ENCODE results near the gene ZBTB7C. TPM values are rescaled to one million over a fixed set of nuclear protein-coding genes. Genes with fewer than 3 reads are reported as not detected.

ZBTB7C gene
- total and polyA plus RNA-seq, 4 experiments from 2014 or later = 0.23 TPM; not detected in 3

GRCh38 chr18:48326901-48327675 is 82.1 kb downstream of the ZBTB7C start:
- no peaks in the 10 kb centered on the region for H3K9me3 Mint-ChIP-seq
- POLR2A ChIA-PET (ENCODE audit: partially characterized antibody) = no interaction called here
- no peak overlapping the region for H3K27ac Mint-ChIP-seq
- H3K9me3 ChIP-seq (ENCODE audit: control insufficient read depth in 1 of 2, low read length in 2 of 2) = no peaks in the 10 kb centered on the region
- CTCF ChIA-PET (ENCODE audit: partially characterized antibody) = no interaction called here
- DNase-seq = no peak
- no peaks in the 10 kb centered on the region for H3K36me3 ChIP-seq (ENCODE audit: insufficient read depth, low read length)
- H3K4me1 Mint-ChIP-seq = no peaks in the 10 kb centered on the region
- no peaks in the 10 kb centered on the region for H3K27me3 ChIP-seq (ENCODE audit: insufficient read depth, low read length)
- peaks cover 5 to 8% of the 10 kb centered on the region in 2 donors for H3K27me3 Mint-ChIP-seq
- intact Hi-C loops (cut with micrococcal nuclease) = no loop called here
- H3K4me3 ChIP-seq (ENCODE audit: low read length in 2 of 2) = no peak overlapping the region
- no peak overlapping the region for H3K27ac ChIP-seq (ENCODE audit: low read depth, low read length)
- H3K4me1 ChIP-seq (ENCODE audit: insufficient read depth, low read length) = no peaks in the 10 kb centered on the region
- no peaks in the 10 kb centered on the region for H3K36me3 Mint-ChIP-seq
- H3K4me3 Mint-ChIP-seq = no peak overlapping the region

- H3K4me3 ChIP-seq (ENCODE audit: low read length in 2 of 2) = no peak overlapping the region
- no peak overlapping the region for H3K27ac ChIP-seq (ENCODE audit: low read depth, low read length)
- Mint-ChIP-seq H3K4me3 (no peak overlapping the region), H3K27me3 (peaks cover 3 to 9% of the 10 kb centered on the region in 2 donors), H3K9me3 (no peaks in the 10 kb centered on the region), H3K36me3 (no peaks in the 10 kb centered on the region), H3K27ac (no peak overlapping the region), H3K4me1 (no peaks in the 10 kb centered on the region)
- H3K4me1 ChIP-seq (ENCODE audit: insufficient read depth, low read length) = no peaks in the 10 kb centered on the region
- H3K9me3 ChIP-seq (ENCODE audit: control insufficient read depth in 1 of 2, low read length in 2 of 2) = no peaks in the 10 kb centered on the region
- no peak for DNase-seq
- no peaks in the 10 kb centered on the region for H3K27me3 ChIP-seq (ENCODE audit: insufficient read depth, low read length)
- CTCF ChIA-PET (ENCODE audit: partially characterized antibody) = no interaction called here
- H3K36me3 ChIP-seq (ENCODE audit: insufficient read depth, low read length) = no peaks in the 10 kb centered on the region
- intact Hi-C loops (cut with micrococcal nuclease) = no loop called here
- POLR2A ChIA-PET (ENCODE audit: partially characterized antibody) = no interaction called here
These were observed 84.0 kb downstream of the ZBTB7C start for GRCh38 chr18:48325115-48325665.

GRCh38 chr18:48324651-48325050 is 84.5 kb downstream of the ZBTB7C start:
- Histone ChIP-seq H3K36me3 (ENCODE audit: insufficient read depth, low read length) (no peaks in the 10 kb centered on the region), H3K27me3 (ENCODE audit: insufficient read depth, low read length) (no peaks in the 10 kb centered on the region), H3K4me3 (ENCODE audit: low read length in 2 of 2) (no peak overlapping the region), H3K27ac (ENCODE audit: low read depth, low read length) (no peak overlapping the region), H3K4me1 (ENCODE audit: insufficient read depth, low read length) (no peaks in the 10 kb centered on the region), H3K9me3 (ENCODE audit: control insufficient read depth in 1 of 2, low read length in 2 of 2) (no peaks in the 10 kb centered on the region)
- Mint-ChIP-seq H3K27ac (no peak overlapping the region), H3K4me1 (no peaks in the 10 kb centered on the region), H3K36me3 (no peaks in the 10 kb centered on the region), H3K4me3 (no peak overlapping the region), H3K27me3 (peaks cover 3 to 13% of the 10 kb centered on the region in 2 donors), H3K9me3 (no peaks in the 10 kb centered on the region)
- ChIA-PET CTCF (ENCODE audit: partially characterized antibody) (no interaction called here), POLR2A (ENCODE audit: partially characterized antibody) (no interaction called here)
- DNase-seq = no peak
- intact Hi-C loops (cut with micrococcal nuclease) = no loop called here

GRCh38 chr18:48323151-48323550 is 86.0 kb downstream of the ZBTB7C start:
- no peaks in the 10 kb centered on the region for H3K4me1 Mint-ChIP-seq
- H3K9me3 Mint-ChIP-seq = no peaks in the 10 kb centered on the region
- peaks cover 9 to 13% of the 10 kb centered on the region in 2 donors for H3K27me3 Mint-ChIP-seq
- DNase-seq = no peak
- H3K27ac Mint-ChIP-seq = no peak overlapping the region
- no peaks in the 10 kb centered on the region for H3K9me3 ChIP-seq (ENCODE audit: control insufficient read depth in 1 of 2, low read length in 2 of 2)
- no peaks in the 10 kb centered on the region for H3K36me3 Mint-ChIP-seq
- H3K36me3 ChIP-seq (ENCODE audit: insufficient read depth, low read length) = no peaks in the 10 kb centered on the region
- ChIA-PET POLR2A (ENCODE audit: partially characterized antibody) (no interaction called here), CTCF (ENCODE audit: partially characterized antibody) (no interaction called here)
- no peaks in the 10 kb centered on the region for H3K27me3 ChIP-seq (ENCODE audit: insufficient read depth, low read length)
- no peak overlapping the region for H3K27ac ChIP-seq (ENCODE audit: low read depth, low read length)
- no peak overlapping the region for H3K4me3 Mint-ChIP-seq
- intact Hi-C loops (cut with micrococcal nuclease) = no loop called here
- no peak overlapping the region for H3K4me3 ChIP-seq (ENCODE audit: low read length in 2 of 2)
- H3K4me1 ChIP-seq (ENCODE audit: insufficient read depth, low read length) = no peaks in the 10 kb centered on the region

GRCh38 chr18:48321536-48321935 is 87.6 kb downstream of the ZBTB7C start:
- DNase-seq = no peak
- H3K4me3 Mint-ChIP-seq = no peak overlapping the region
- ChIA-PET CTCF (ENCODE audit: partially characterized antibody) (no interaction called here), POLR2A (ENCODE audit: partially characterized antibody) (no interaction called here)
- Histone ChIP-seq H3K4me1 (ENCODE audit: insufficient read depth, low read length) (no peaks in the 10 kb centered on the region), H3K4me3 (ENCODE audit: low read length in 2 of 2) (no peak overlapping the region), H3K27ac (ENCODE audit: low read depth, low read length) (no peak overlapping the region), H3K36me3 (ENCODE audit: insufficient read depth, low read length) (no peaks in the 10 kb centered on the region), H3K9me3 (ENCODE audit: control insufficient read depth in 1 of 2, low read length in 2 of 2) (no peaks in the 10 kb centered on the region), H3K27me3 (ENCODE audit: insufficient read depth, low read length) (no peaks in the 10 kb centered on the region)
- H3K27ac Mint-ChIP-seq = no peak overlapping the region
- no peaks in the 10 kb centered on the region for H3K36me3 Mint-ChIP-seq
- H3K27me3 Mint-ChIP-seq = peaks cover 7 to 12% of the 10 kb centered on the region in 2 donors
- intact Hi-C loops (cut with micrococcal nuclease) = no loop called here
- H3K4me1 Mint-ChIP-seq = no peaks in the 10 kb centered on the region
- H3K9me3 Mint-ChIP-seq = no peaks in the 10 kb centered on the region

- Mint-ChIP-seq H3K4me3 (no peak overlapping the region), H3K9me3 (no peaks in the 10 kb centered on the region), H3K36me3 (no peaks in the 10 kb centered on the region), H3K27ac (no peak overlapping the region), H3K4me1 (no peaks in the 10 kb centered on the region), H3K27me3 (peaks cover 7 to 12% of the 10 kb centered on the region in 2 donors)
- H3K27ac ChIP-seq (ENCODE audit: low read depth, low read length) = no peak overlapping the region
- H3K9me3 ChIP-seq (ENCODE audit: control insufficient read depth in 1 of 2, low read length in 2 of 2) = no peaks in the 10 kb centered on the region
- no peak for DNase-seq
- no peaks in the 10 kb centered on the region for H3K27me3 ChIP-seq (ENCODE audit: insufficient read depth, low read length)
- H3K36me3 ChIP-seq (ENCODE audit: insufficient read depth, low read length) = no peaks in the 10 kb centered on the region
- CTCF ChIA-PET (ENCODE audit: partially characterized antibody) = no interaction called here
- H3K4me1 ChIP-seq (ENCODE audit: insufficient read depth, low read length) = no peaks in the 10 kb centered on the region
- intact Hi-C loops (cut with micrococcal nuclease) = no loop called here
- H3K4me3 ChIP-seq (ENCODE audit: low read length in 2 of 2) = no peak overlapping the region
- POLR2A ChIA-PET (ENCODE audit: partially characterized antibody) = no interaction called here
These were observed 88.1 kb downstream of the ZBTB7C start for GRCh38 chr18:48321121-48321520.

- Mint-ChIP-seq H3K4me1 (no peaks in the 10 kb centered on the region), H3K36me3 (no peaks in the 10 kb centered on the region), H3K27me3 (peaks cover 7 to 12% of the 10 kb centered on the region in 2 donors), H3K27ac (no peak overlapping the region), H3K9me3 (no peaks in the 10 kb centered on the region), H3K4me3 (no peak overlapping the region)
- Histone ChIP-seq H3K27ac (ENCODE audit: low read depth, low read length) (no peak overlapping the region), H3K27me3 (ENCODE audit: insufficient read depth, low read length) (no peaks in the 10 kb centered on the region), H3K4me3 (ENCODE audit: low read length in 2 of 2) (no peak overlapping the region), H3K4me1 (ENCODE audit: insufficient read depth, low read length) (no peaks in the 10 kb centered on the region), H3K9me3 (ENCODE audit: control insufficient read depth in 1 of 2, low read length in 2 of 2) (no peaks in the 10 kb centered on the region), H3K36me3 (ENCODE audit: insufficient read depth, low read length) (no peaks in the 10 kb centered on the region)
- ChIA-PET CTCF (ENCODE audit: partially characterized antibody) (no interaction called here), POLR2A (ENCODE audit: partially characterized antibody) (no interaction called here)
- intact Hi-C loops (cut with micrococcal nuclease) = no loop called here
- no peak for DNase-seq
These were observed 88.6 kb downstream of the ZBTB7C start for GRCh38 chr18:48320639-48320945.

All from CD4-positive, alpha-beta memory T cell (primary cell).